Subcutaneous adipose tissue (tissue), 4 donors: ENCODE results near the gene CCNH. TPM values are rescaled to one million over a fixed set of nuclear protein-coding genes. Genes with fewer than 3 reads are reported as not detected.

Experiments
- total RNA-seq, 4 donors: library from RNA; depleted of rRNA; stranded (reverse); fragments of >200 nt; gene quantifications; one replicate each; pipeline ENCODE4 v1.1.0, GENCODE V29; 2016
- TF ChIP-seq, protein P1 (sequence below): fragments of 450-650 bp; IDR thresholded peaks from one replicate; pipeline ENCODE4 v1.5.1; 2016; ENCODE audit warnings: low read depth, mild to moderate bottlenecking, control low read depth, antibody characterized with exemption, moderate library complexity

The CCNH gene
- total RNA-seq, result 100 to 1,000 TPM; 142 to 294 (median 170) TPM

DNA sequence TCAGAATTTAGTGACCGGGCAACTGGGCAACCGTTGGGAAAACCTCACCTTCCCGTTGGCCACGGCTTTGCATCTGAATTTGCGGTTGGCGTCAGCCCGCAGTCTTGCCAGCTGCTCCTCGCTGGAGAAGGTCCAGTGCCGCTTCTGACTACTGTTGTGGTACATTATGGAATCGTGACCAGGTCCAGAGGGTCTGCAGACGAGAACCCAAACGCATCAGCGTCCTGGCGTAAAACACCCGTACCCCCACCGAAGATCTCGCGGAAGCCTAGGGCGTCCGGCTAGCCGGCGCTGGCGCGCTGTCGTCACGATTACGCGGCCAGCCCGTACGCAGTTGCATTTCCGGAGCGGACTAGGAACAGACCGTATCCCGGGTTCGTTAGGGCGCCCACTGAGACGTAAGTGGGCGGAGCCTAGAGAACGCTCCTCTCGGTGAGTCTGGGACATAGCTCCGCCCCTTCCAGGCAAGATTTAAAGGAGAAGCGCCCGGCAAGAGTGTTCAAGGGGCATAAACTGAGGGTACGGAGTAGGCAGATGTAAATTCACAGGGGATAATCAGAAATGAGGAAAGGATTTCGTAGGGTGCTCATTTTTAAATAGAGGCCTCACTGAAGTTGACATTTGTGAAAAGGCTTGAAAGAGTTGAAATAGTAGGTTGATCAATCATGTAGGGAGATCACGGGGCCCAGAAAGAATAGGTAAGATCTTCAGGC lies at the start of gene CCNH:
CCNH (minus strand) TSS at position 301 of the 713 bp plus-strand sequence; CDS start at position 165, 136 bp downstream.
- TF ChIP-seq, protein P1, sequence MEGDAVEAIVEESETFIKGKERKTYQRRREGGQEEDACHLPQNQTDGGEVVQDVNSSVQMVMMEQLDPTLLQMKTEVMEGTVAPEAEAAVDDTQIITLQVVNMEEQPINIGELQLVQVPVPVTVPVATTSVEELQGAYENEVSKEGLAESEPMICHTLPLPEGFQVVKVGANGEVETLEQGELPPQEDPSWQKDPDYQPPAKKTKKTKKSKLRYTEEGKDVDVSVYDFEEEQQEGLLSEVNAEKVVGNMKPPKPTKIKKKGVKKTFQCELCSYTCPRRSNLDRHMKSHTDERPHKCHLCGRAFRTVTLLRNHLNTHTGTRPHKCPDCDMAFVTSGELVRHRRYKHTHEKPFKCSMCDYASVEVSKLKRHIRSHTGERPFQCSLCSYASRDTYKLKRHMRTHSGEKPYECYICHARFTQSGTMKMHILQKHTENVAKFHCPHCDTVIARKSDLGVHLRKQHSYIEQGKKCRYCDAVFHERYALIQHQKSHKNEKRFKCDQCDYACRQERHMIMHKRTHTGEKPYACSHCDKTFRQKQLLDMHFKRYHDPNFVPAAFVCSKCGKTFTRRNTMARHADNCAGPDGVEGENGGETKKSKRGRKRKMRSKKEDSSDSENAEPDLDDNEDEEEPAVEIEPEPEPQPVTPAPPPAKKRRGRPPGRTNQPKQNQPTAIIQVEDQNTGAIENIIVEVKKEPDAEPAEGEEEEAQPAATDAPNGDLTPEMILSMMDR, result no peak

DNA sequence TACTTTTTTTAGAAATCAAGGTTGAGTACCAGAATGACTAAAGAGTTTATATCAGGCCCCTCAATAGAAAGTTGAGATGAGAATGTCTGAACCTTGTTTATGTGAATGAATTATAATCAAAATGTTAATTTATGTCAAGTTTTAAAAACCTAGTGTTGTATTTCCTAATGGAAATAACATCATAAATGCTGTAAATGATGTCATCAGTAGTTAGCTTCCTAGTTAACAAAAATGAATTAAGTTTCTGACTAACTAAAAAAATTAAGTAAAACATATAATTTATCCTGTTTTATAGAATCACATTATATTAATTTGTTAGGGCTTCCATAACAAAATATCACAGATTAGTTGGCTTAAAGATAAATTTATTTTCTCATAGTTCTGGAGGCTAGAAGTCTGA lies 45.0 kb upstream of the CCNH start:
- TF ChIP-seq, protein P1, result no peak

DNA sequence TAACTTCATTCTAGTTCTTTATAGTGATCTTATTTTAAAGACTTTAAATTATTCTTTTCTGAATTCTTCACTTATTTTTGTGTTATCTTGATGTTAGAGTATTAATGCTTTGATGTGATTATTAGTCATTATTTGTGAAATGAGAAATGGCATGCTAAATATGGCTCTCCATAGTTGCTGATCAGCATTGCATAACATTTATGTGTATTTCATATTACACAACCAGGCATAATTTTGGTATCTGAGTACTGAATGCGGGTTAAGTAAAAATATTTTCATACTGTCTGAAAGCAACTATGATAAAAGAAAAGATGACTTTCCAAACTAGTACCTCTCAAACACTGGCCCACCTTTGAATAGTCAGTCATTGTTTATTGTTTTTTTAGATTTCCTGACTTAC lies 41.1 kb upstream of the CCNH start:
- TF ChIP-seq, protein P1, result no peak

DNA sequence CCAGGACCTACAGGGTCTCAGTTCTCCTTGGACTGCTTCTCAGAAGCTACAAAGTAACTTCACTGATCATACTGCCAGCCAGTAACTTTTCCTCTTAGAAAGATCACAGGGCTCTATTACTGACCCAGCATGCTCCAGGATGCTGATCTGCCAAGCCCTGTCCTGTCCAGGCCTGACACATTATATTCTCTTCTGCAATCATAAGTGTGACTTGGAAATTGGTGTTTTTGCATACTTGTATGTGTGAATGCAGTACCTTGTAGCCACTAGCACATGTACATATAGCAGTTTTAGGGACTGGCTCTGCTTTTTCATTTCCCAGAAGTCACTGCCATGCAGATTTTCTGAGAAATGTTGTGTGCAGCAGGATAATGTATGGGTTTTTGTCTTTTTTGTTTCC lies 40.1 kb upstream of the CCNH start:
- TF ChIP-seq, protein P1, result no peak

DNA sequence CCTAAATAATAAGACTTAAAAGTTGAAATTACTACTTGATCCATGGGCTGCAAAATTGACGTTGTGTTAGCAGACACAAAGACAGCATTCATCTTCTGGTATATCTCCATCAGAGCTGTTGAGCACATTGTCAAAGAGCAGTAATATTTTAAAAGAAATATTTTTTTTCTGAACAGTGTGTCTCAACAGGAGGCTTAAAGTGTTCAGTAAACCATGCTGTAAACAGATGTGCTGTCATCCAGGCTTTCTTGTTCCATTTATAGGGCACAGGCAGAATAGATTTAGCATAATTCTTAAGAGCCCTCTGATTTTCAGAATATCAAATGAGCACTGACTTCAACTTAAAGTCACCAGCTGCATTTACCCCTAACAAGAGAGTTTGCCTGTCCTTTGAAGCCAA lies 29.7 kb upstream of the CCNH start:
- TF ChIP-seq, protein P1, result no peak

DNA sequence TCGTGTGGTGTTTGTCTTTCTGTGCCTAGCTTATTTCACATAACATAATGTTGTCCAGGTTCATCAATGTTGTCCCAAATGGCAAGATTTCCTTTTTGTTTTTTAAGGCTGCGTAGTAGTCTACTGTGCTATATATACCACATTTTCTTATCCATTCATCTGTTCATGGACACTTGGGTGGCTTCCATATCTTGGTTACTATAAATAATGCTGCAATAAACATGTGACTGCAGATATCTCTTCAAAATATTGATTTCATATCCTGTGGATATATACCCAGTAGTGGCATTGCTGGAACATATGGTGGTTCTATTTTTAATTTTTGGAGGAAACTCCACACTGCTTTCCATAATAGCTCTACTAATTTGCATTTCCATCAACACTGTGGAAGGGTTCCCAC lies 25.5 kb upstream of the CCNH start:
- TF ChIP-seq, protein P1, result no peak

DNA sequence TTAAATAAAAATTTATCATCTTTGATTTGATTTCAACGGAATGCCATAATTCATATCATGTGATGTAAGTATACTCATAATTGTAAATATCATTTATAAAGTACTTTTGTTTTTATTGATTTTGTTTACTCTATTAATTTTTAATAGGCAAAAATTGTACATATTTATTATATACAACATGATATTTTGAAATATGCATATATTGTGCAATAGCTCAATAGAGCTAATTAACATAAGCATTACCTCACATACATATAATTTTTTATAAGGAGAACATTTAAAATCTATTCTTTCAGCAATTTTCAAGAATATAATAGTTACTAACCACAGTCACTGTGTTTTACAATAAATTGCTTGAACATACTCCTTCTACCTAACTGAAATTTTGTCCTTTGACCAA lies 25.0 kb upstream of the CCNH start:
- TF ChIP-seq, protein P1, result no peak
